GM23338 (cell line): ENCODE results near the gene CPLANE2. TPM values are rescaled to one million over a fixed set of nuclear protein-coding genes. Genes with fewer than 3 reads are reported as not detected.

Experiments
- ATAC-seq: fragments of 200-7000 bp; cut with Tn5 transposase; 3 replicates; pipeline ENCODE4 v1.9.1; 2020
- DNase-seq: peaks from one replicate; pipeline ENCODE4 v3.0.0-alpha.2; 2015; ENCODE audit warnings: low spot score
- H2AFZ ChIP-seq: fragments of 200-600 bp; sonication (generic); 2 replicates; pipeline ENCODE4 v1.8.0; 2016; ENCODE audit warnings: antibody characterized with exemption, mild to moderate bottlenecking, moderate library complexity
- H3F3A ChIP-seq: fragments of 200-600 bp; sonication (generic); replicated peaks from 2 replicates; pipeline ENCODE4 v1.8.0; 2017; ENCODE audit warnings: antibody characterized with exemption, mixed run types, low read depth
- H3K27ac ChIP-seq: fragments of 200-600 bp; sonication (generic); 2 replicates; pipeline ENCODE4 v1.6.1; 2016; ENCODE audit warnings: low read depth
- H3K27me3 ChIP-seq: fragments of 200-600 bp; sonication (generic); 2 replicates; pipeline ENCODE4 v1.8.0; 2016; ENCODE audit warnings: mild to moderate bottlenecking, mixed run types, moderate library complexity; ENCODE audit not compliant: insufficient read depth
- H3K36me3 ChIP-seq: fragments of 200-600 bp; sonication (generic); 2 replicates; pipeline ENCODE4 v1.8.0; 2016; ENCODE audit warnings: mild to moderate bottlenecking; ENCODE audit not compliant: insufficient read depth
- H3K4me1 ChIP-seq: fragments of 200-600 bp; sonication (generic); 2 replicates; pipeline ENCODE4 v1.8.0; 2016; ENCODE audit warnings: mild to moderate bottlenecking, moderate library complexity; ENCODE audit not compliant: insufficient read depth
- H3K4me2 ChIP-seq: fragments of 200-600 bp; sonication (generic); 2 replicates; pipeline ENCODE4 v1.7.1; 2017; ENCODE audit warnings: mixed run types
- H3K4me3 ChIP-seq: fragments of 200-600 bp; sonication (generic); 2 replicates; pipeline ENCODE4 v1.6.1; 2016; ENCODE audit warnings: mixed run types
- H3K79me2 ChIP-seq: fragments of 200-600 bp; sonication (generic); replicated peaks from 2 replicates; pipeline ENCODE4 v1.8.0; 2017; ENCODE audit warnings: mild to moderate bottlenecking; ENCODE audit not compliant: insufficient read depth
- H3K9me2 ChIP-seq: fragments of 200-600 bp; sonication (generic); 2 replicates; pipeline ENCODE4 v1.8.0; 2017; ENCODE audit not compliant: insufficient read depth
- H4K20me1 ChIP-seq: fragments of 200-600 bp; sonication (generic); replicated peaks from 2 replicates; pipeline ENCODE4 v1.8.0; 2017; ENCODE audit warnings: mild to moderate bottlenecking; ENCODE audit not compliant: insufficient read depth
- H3K27ac Mint-ChIP-seq: 2 replicates; pipeline ENCODE4 v1.8.0; 2020; ENCODE audit warnings: inconsistent platforms, mild to moderate bottlenecking, moderate library complexity, mixed read lengths
- H3K27me3 Mint-ChIP-seq: 3 replicates; pipeline ENCODE4 v1.8.0; 2022; ENCODE audit warnings: low read depth, mild to moderate bottlenecking, moderate library complexity, mixed read lengths, inconsistent platforms; ENCODE audit not compliant: insufficient read depth, poor library complexity
- H3K36me3 Mint-ChIP-seq: 3 replicates; pipeline ENCODE4 v1.8.0; 2021; ENCODE audit warnings: low read depth, mild to moderate bottlenecking, inconsistent platforms, moderate library complexity, mixed read lengths
- H3K4me1 Mint-ChIP-seq: 3 replicates; pipeline ENCODE4 v1.8.0; 2020; ENCODE audit warnings: mild to moderate bottlenecking, inconsistent platforms, mixed read lengths
- H3K4me3 Mint-ChIP-seq: 3 replicates; pipeline ENCODE4 v1.8.0; 2021; ENCODE audit warnings: moderate library complexity, mild to moderate bottlenecking, inconsistent platforms, mixed read lengths
- H3K9me3 Mint-ChIP-seq: 3 replicates; pipeline ENCODE4 v1.8.0; 2020; ENCODE audit warnings: moderate library complexity, mild to moderate bottlenecking, inconsistent platforms, mixed read lengths
- CREB1 ChIP-seq: fragments of 250-450 bp; sonication (Bioruptor Pico); IDR thresholded peaks from 2 replicates; pipeline ENCODE4 v1.5.0; 2020; ENCODE audit warnings: low read depth, mild to moderate bottlenecking, moderate library complexity
- EZH2 ChIP-seq: fragments of 200-600 bp; sonication (generic); IDR thresholded peaks from one replicate; pipeline ENCODE4 v1.8.0; 2017; ENCODE audit warnings: antibody characterized with exemption, mild to moderate bottlenecking, low read depth; ENCODE audit not compliant: unreplicated experiment
- EZH2phosphoT487 ChIP-seq: fragments of 200-600 bp; sonication (generic); IDR thresholded peaks from one replicate; pipeline ENCODE4 v1.8.1; 2018; ENCODE audit warnings: antibody characterized with exemption; ENCODE audit not compliant: unreplicated experiment
- JUNB ChIP-seq: IDR thresholded peaks from one replicate; pipeline ENCODE4 v1.6.1; 2016; ENCODE audit warnings: antibody characterized with exemption; ENCODE audit not compliant: unreplicated experiment
- NANOG ChIP-seq: IDR thresholded peaks from 2 replicates; pipeline ENCODE4 v1.6.1; 2016; ENCODE audit warnings: antibody characterized with exemption, borderline replicate concordance
- POLR2AphosphoS5 ChIP-seq: IDR thresholded peaks from 2 replicates; pipeline ENCODE4 v1.6.1; 2016; ENCODE audit warnings: antibody characterized with exemption, low read depth
- STAT1 ChIP-seq: IDR thresholded peaks from one replicate; pipeline ENCODE4 v1.6.1; 2016; ENCODE audit warnings: antibody characterized with exemption; ENCODE audit not compliant: unreplicated experiment
- ZNF114 ChIP-seq: fragments of 250-450 bp; sonication (Bioruptor Pico); IDR thresholded peaks from 2 replicates; pipeline ENCODE4 v1.5.0; 2020; ENCODE audit warnings: mild to moderate bottlenecking, moderate library complexity
- polyA plus RNA-seq: library from polyadenylated mRNA; unstranded; fragments of >200 nt; fragmentation: Nextera tagmentation; extraction: Ambion mirVana; gene quantifications from 2 replicates; pipeline ENCODE4 v1.2.1, GENCODE V29; 2016
- total RNA-seq: library from RNA; depleted of rRNA; stranded (reverse); fragments of >200 nt; shearing (Covaris generic); gene quantifications from 2 replicates; pipeline ENCODE4 v1.2.3, GENCODE V29; 2014
- TF ChIP-seq, protein P1 (sequence below), 2 experiments: fragments of 200-600 bp in 1 of 2; sonication (generic) in 1 of 2; conservative IDR thresholded peaks; 2 replicates each; pipeline versions ENCODE4 v1.5.1 to v1.6.1; 2016 to 2017; ENCODE audit warnings: antibody characterized with exemption in 2 of 2, low read depth in 2 of 2, mild to moderate bottlenecking in 2 of 2, moderate library complexity in 1 of 2
- TF ChIP-seq, protein P2 (sequence below): IDR thresholded peaks from 2 replicates; pipeline ENCODE4 v1.6.1; 2016; ENCODE audit warnings: antibody characterized with exemption
- TF ChIP-seq, protein P3 (sequence below): IDR thresholded peaks from one replicate; pipeline ENCODE4 v1.6.1; 2018; ENCODE audit warnings: antibody characterized with exemption; ENCODE audit not compliant: unreplicated experiment

The CPLANE2 gene
- total and polyA plus RNA-seq, 2 experiments from 2014 or later: 0.44 to 1.8 TPM

DNA sequence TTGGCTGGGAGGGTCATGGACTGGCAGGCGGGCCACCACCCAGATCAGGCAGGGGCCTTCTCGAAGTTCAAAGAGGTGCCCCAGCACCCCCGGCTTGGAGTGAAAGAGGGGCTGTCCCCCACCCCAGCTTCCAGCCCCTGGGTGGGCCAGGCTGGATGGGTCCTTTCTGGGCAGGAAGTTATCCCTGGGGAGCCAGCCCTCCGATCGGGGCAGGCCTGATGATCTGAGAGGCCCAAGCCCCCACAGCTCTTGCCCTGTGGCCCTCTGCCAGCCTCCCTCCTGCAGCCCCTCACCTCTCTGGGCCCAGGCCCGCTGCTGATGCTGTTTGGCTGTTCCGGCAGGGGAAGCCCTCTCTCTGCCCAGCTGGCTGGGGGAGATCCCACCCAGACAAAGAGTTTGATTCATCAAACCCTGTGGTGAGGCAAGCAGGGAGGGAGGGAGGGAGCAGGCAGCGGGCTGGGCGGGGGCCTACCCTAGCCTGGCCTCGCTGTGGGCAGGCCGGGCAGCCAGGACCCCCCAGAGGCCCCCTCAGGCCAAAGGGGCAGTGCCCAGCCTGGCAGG lies 27.1 kb downstream of the CPLANE2 start:
- H3K27ac ChIP-seq: no peak overlapping the region
- no peak overlapping the region for H2AFZ ChIP-seq
- H3K4me2 ChIP-seq: peak overlapping the region; percentile 94

DNA sequence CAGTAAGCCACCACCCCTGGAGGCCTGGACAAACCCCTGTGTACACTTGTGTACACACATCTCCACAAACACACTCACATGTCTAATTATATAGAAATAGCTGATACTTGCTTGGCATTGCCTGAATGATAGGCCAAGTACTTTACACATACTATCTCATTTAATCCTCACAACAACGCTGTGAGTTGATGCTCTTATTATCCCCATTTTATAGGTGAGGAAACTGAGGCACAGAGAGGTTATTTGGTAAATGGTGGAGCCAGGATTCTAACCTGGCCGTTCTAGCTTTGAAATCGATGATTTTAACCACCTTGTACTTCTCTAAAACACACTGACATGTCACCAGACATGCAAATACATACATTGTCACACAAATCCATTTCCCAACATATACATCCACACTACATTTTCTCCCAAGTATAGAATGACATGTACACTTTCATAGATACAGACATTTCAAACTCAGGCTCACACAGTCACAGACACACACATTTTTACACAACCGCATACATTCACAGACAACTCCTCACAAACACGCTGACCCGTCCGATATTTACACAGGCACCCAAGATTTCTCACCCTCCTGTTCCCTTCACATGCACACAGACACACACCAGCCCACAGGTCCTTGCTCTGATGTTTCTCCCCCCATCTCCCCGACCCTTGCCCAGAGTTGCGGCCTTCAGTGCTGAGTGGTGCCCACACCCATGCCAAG lies 27.7 kb downstream of the CPLANE2 start:
- Histone ChIP-seq H3F3A (0 out of 2 replicates have a peak, but pooled peaks cover 7% of the 10 kb centered on the region), H4K20me1 (no peaks in the 10 kb centered on the region; the same call in 1 of the 2 replicates), H3K79me2 (peaks cover 30% of the 10 kb centered on the region), H2AFZ (no peak overlapping the region), H3K4me3 (no peak overlapping the region), H3K4me2 (peak overlapping the region; percentile 94; the same call in 1 of the 2 replicates), H3K9me2 (no peaks in the 10 kb centered on the region), H3K27ac (no peak overlapping the region), H3K36me3 (no peaks in the 10 kb centered on the region; the same call in 1 of the 2 replicates), H3K4me1 (peaks cover 43% of the 10 kb centered on the region), H3K27me3 (no peaks in the 10 kb centered on the region)
- peaks cover 11% of the 10 kb centered on the region for H3K36me3 Mint-ChIP-seq
- TF ChIP-seq ZNF114 (CRISPR knock-in tag): no peak
- no peak for TF ChIP-seq POLR2AphosphoS5
- no peak for TF ChIP-seq JUNB
- no peak for TF ChIP-seq NANOG
- no peak for TF ChIP-seq CREB1
- TF ChIP-seq EZH2phosphoT487: no peak
- TF ChIP-seq, protein P1, sequence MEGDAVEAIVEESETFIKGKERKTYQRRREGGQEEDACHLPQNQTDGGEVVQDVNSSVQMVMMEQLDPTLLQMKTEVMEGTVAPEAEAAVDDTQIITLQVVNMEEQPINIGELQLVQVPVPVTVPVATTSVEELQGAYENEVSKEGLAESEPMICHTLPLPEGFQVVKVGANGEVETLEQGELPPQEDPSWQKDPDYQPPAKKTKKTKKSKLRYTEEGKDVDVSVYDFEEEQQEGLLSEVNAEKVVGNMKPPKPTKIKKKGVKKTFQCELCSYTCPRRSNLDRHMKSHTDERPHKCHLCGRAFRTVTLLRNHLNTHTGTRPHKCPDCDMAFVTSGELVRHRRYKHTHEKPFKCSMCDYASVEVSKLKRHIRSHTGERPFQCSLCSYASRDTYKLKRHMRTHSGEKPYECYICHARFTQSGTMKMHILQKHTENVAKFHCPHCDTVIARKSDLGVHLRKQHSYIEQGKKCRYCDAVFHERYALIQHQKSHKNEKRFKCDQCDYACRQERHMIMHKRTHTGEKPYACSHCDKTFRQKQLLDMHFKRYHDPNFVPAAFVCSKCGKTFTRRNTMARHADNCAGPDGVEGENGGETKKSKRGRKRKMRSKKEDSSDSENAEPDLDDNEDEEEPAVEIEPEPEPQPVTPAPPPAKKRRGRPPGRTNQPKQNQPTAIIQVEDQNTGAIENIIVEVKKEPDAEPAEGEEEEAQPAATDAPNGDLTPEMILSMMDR (conservative IDR thresholded peaks at IDR 0.05; ENCODE audit: low read depth in 2 of 2): no peak
- no peak for TF ChIP-seq EZH2
- no peak for TF ChIP-seq STAT1
- TF ChIP-seq, protein P2, sequence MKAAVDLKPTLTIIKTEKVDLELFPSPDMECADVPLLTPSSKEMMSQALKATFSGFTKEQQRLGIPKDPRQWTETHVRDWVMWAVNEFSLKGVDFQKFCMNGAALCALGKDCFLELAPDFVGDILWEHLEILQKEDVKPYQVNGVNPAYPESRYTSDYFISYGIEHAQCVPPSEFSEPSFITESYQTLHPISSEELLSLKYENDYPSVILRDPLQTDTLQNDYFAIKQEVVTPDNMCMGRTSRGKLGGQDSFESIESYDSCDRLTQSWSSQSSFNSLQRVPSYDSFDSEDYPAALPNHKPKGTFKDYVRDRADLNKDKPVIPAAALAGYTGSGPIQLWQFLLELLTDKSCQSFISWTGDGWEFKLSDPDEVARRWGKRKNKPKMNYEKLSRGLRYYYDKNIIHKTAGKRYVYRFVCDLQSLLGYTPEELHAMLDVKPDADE: no peak
- no peak overlapping the region for H3K27ac Mint-ChIP-seq
- peaks cover 21% of the 10 kb centered on the region for H3K27me3 Mint-ChIP-seq
- ATAC-seq (no peak), DNase-seq (no peak)
- H3K4me1 Mint-ChIP-seq: peaks cover 52% of the 10 kb centered on the region
- H3K9me3 Mint-ChIP-seq: no peaks in the 10 kb centered on the region
- peak overlapping the region; percentile 47 for H3K4me3 Mint-ChIP-seq

More for the DNA sequence above, 27.1 kb downstream of the CPLANE2 start:
- peaks cover 5% of the 10 kb centered on the region for H3K36me3 Mint-ChIP-seq
- DNase-seq: no peak
- peaks cover 21% of the 10 kb centered on the region for H3K27me3 Mint-ChIP-seq
- 0 out of 2 replicates have a peak, but pooled peaks cover 7% of the 10 kb centered on the region for H3F3A ChIP-seq
- no peak overlapping the region for H3K27ac Mint-ChIP-seq
- peak overlapping the region; percentile 81 for H3K4me3 Mint-ChIP-seq
- peaks cover 43% of the 10 kb centered on the region for H3K4me1 ChIP-seq
- no peaks in the 10 kb centered on the region; the same call in 1 of the 2 replicates for H3K36me3 ChIP-seq
- H3K4me3 ChIP-seq: peak overlapping the region; percentile 70
- H3K4me1 Mint-ChIP-seq: peaks cover 52% of the 10 kb centered on the region
- no peaks in the 10 kb centered on the region for H3K9me2 ChIP-seq
- ATAC-seq: no peak
- H3K9me3 Mint-ChIP-seq: no peaks in the 10 kb centered on the region
- TF ChIP-seq EZH2 (no peak), ZNF114 (CRISPR knock-in tag) (no peak), STAT1 (no peak), CREB1 (no peak)
- TF ChIP-seq, protein P3, sequence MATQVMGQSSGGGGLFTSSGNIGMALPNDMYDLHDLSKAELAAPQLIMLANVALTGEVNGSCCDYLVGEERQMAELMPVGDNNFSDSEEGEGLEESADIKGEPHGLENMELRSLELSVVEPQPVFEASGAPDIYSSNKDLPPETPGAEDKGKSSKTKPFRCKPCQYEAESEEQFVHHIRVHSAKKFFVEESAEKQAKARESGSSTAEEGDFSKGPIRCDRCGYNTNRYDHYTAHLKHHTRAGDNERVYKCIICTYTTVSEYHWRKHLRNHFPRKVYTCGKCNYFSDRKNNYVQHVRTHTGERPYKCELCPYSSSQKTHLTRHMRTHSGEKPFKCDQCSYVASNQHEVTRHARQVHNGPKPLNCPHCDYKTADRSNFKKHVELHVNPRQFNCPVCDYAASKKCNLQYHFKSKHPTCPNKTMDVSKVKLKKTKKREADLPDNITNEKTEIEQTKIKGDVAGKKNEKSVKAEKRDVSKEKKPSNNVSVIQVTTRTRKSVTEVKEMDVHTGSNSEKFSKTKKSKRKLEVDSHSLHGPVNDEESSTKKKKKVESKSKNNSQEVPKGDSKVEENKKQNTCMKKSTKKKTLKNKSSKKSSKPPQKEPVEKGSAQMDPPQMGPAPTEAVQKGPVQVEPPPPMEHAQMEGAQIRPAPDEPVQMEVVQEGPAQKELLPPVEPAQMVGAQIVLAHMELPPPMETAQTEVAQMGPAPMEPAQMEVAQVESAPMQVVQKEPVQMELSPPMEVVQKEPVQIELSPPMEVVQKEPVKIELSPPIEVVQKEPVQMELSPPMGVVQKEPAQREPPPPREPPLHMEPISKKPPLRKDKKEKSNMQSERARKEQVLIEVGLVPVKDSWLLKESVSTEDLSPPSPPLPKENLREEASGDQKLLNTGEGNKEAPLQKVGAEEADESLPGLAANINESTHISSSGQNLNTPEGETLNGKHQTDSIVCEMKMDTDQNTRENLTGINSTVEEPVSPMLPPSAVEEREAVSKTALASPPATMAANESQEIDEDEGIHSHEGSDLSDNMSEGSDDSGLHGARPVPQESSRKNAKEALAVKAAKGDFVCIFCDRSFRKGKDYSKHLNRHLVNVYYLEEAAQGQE: no peak
- H3K27me3 ChIP-seq: no peaks in the 10 kb centered on the region
- H3K79me2 ChIP-seq: peaks cover 30% of the 10 kb centered on the region
- no peaks in the 10 kb centered on the region; the same call in 1 of the 2 replicates for H4K20me1 ChIP-seq
